ENCODE measurements around the gene CABP5. TPM values are rescaled to one million over a fixed set of nuclear protein-coding genes. Genes with fewer than 3 reads are reported as not detected.

Gene CABP5
- not detected in 2 replicates for total RNA-seq

GRCh38 chr19:48043675-48044258 is at the start of gene CABP5:
Gene CABP5, minus strand, starts transcription at chr19:48044079. Its CDS starts 157 bp downstream, at chr19:48043922.

DNA sequence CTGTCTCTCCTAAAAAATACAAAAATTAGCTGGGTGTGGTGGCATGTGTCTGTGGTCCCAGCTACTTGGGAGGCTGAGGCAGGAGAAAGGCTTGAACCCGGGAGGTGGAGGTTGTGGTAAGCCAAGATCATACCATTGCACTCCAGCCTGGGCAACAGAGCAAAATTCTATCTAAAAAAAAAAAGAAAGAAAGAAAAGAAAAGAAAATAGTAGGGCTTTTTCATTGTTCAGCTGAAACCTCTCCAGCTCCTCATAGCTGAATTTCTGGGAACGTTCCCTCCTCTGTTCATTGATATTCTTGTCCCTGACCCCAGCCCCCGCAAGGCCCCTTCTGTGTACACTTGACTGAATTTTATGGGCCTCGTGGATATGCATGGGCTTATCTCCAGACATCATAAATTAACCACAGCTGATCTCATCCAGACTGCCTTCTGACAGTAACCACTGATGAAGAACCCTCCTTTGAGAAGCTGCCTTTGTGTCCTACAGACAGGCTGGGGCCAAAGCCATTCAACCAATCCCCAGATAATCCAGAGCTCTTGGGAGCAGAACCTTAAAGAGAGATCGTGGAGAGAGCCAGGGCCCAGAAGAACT is 49.6 kb downstream of the CABP5 start, which contains the start of gene ELSPBP1:
Gene ELSPBP1, plus strand, starts transcription at position 424 of the 594 bp plus-strand sequence. CDS start 14,036 bp downstream, outside the sequence.

DNA sequence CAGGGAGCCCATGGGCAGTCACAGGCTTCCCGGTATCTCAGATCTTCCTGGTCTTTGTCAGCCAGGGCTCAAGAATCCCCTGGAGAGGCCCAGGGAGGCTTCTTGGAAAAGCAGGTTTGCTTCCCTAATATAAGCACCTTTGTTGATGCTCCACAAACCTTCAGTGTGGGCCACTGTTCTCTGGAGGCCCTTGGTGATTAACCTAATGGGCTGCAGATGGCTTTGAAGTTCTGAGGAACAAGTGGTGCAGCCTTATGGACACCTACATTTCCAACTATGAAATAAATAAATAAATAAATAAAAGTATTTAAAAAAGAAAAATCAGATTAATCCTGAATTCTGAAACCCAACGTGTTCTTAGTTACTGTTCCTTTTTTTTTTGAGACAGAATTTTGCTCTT is 51.8 kb downstream of the CABP5 start, which contains the start of gene BSPH1:
Gene BSPH1, minus strand, starts transcription at position 101 of the 400 bp plus-strand sequence. Its CDS starts 89 bp downstream, at position 12.

Other genes with a start within 250 kb of the CABP5 start
- gene TPRX1, start 239.5 kb downstream of the CABP5 start, total RNA-seq = not detected in 2 replicates
- not detected in 2 replicates for gene CRX, start 222.1 kb downstream of the CABP5 start, total RNA-seq
- not detected in 2 replicates for gene TPRX2, start 184.8 kb downstream of the CABP5 start, total RNA-seq
- gene SULT2A1, start 157.8 kb downstream of the CABP5 start, total RNA-seq = not detected in 2 replicates
- not detected in 2 replicates for gene BSPH1, start 51.9 kb downstream of the CABP5 start, total RNA-seq
- gene ELSPBP1, start 49.4 kb downstream of the CABP5 start, total RNA-seq = not detected in 2 replicates
- gene PLA2G4C, start 66.7 kb upstream of the CABP5 start, total RNA-seq = 56.3 and 62.4 TPM in 2 replicates
- 40.5 and 55.9 TPM in 2 replicates for gene LIG1, start 126.3 kb upstream of the CABP5 start, total RNA-seq
- 1.9 and 3.3 TPM in 2 replicates for gene ZSWIM9, start 126.6 kb upstream of the CABP5 start, total RNA-seq
- gene CARD8, start 211.8 kb upstream of the CABP5 start, total RNA-seq = 122 and 140 TPM in 2 replicates
- 1.6 and 2.3 TPM in 2 replicates for gene ZNF114, start 226.0 kb upstream of the CABP5 start, total RNA-seq

All from vein endothelial cell (primary cell).